GM12872 (cell line): ENCODE measurements around the gene SGO2.

Source experiments
- CTCF ChIP-seq: IDR thresholded peaks from 3 replicates; pipeline ENCODE4 v1.5.1; 2011; ENCODE audit warnings: low read depth, mild to moderate bottlenecking, low read length, moderate library complexity; ENCODE audit not compliant: insufficient read depth

SGO2 gene

GRCh38 chr2:200616656-200617055, 90.6 kb downstream of the SGO2 start:
- TF ChIP-seq CTCF = no peak

- no peak for TF ChIP-seq CTCF
These were observed 91.4 kb downstream of the SGO2 start for GRCh38 chr2:200617156-200618053.

- no peak for TF ChIP-seq CTCF
These were observed 92.0 kb downstream of the SGO2 start for GRCh38 chr2:200618054-200618419.

GRCh38 chr2:200618590-200619021, 92.6 kb downstream of the SGO2 start:
- TF ChIP-seq CTCF = no peak

- TF ChIP-seq CTCF = no peak
These were observed 93.3 kb downstream of the SGO2 start for GRCh38 chr2:200619279-200619678.

GRCh38 chr2:200620606-200621390, 94.8 kb downstream of the SGO2 start:
- no peak for TF ChIP-seq CTCF

GRCh38 chr2:200622106-200622505, 96.1 kb downstream of the SGO2 start:
- no peak for TF ChIP-seq CTCF
